Mucosa of gallbladder (tissue), 1 donor: Measurements from ENCODE around the gene FSIP1. TPM values are rescaled to one million over a fixed set of nuclear protein-coding genes. Genes with fewer than 3 reads are reported as not detected.

Experiments
- DNase-seq: peaks from one replicate; pipeline ENCODE4 v3.0.0-alpha.2; 2020; ENCODE audit warnings: low spot score
- total RNA-seq: library from RNA; stranded (reverse); gene quantifications from one replicate; pipeline ENCODE4 v1.2.1, GENCODE V29; 2021
- donor health status: DM: no; HTN: no; CAD: no.

FSIP1 gene
- total RNA-seq, 1 donor from 2014 or later = 0.81 TPM

- DNase-seq = no peak
Observed at GRCh38 chr15:39792025-39792843, 9.6 kb upstream of the FSIP1 start.

GRCh38 chr15:39789736-39790135, 7.1 kb upstream of the FSIP1 start:
- no peak for DNase-seq

GRCh38 chr15:39788800-39789565, 6.3 kb upstream of the FSIP1 start:
- DNase-seq = no peak

GRCh38 chr15:39788108-39788507, 5.5 kb upstream of the FSIP1 start:
- DNase-seq = no peak

GRCh38 chr15:39787479-39787878, 4.8 kb upstream of the FSIP1 start:
- no peak for DNase-seq

- no peak for DNase-seq
Observed at GRCh38 chr15:39786447-39787056, 3.9 kb upstream of the FSIP1 start.

- no peak for DNase-seq
Observed at GRCh38 chr15:39785841-39786240, 3.2 kb upstream of the FSIP1 start.

- DNase-seq = no peak
Observed at GRCh38 chr15:39785139-39785538, 2.5 kb upstream of the FSIP1 start.

GRCh38 chr15:39784638-39785037, 2.0 kb upstream of the FSIP1 start:
- DNase-seq = no peak

- no peak for DNase-seq
Observed at GRCh38 chr15:39784125-39784524, 1.5 kb upstream of the FSIP1 start.

- no peak for DNase-seq
Observed at GRCh38 chr15:39783244-39783820, 691 bp upstream of the FSIP1 start.

GRCh38 chr15:39781967-39782302, 706 bp downstream of the FSIP1 start:
- no peak for DNase-seq

GRCh38 chr15:39781147-39781966, 1.3 kb downstream of the FSIP1 start:
- no peak for DNase-seq

GRCh38 chr15:39778021-39778420, 4.6 kb downstream of the FSIP1 start:
- no peak for DNase-seq

- no peak for DNase-seq
Observed at GRCh38 chr15:39777496-39777895, 5.1 kb downstream of the FSIP1 start.

- DNase-seq = no peak
Observed at GRCh38 chr15:39776068-39776467, 6.6 kb downstream of the FSIP1 start.

GRCh38 chr15:39774688-39775267, 7.9 kb downstream of the FSIP1 start:
- no peak for DNase-seq

GRCh38 chr15:39770748-39771689, 11.6 kb downstream of the FSIP1 start:
- DNase-seq = no peak

- no peak for DNase-seq
Observed at GRCh38 chr15:39767921-39768320, 14.7 kb downstream of the FSIP1 start.

GRCh38 chr15:39761006-39761405, 21.6 kb downstream of the FSIP1 start:
- DNase-seq = no peak
